Amniotic stem cell (primary cell): ENCODE results near the gene MTCL3.
"Not testable (repeated sequence)": the region's sequence is repeated elsewhere in the genome, so short reads cannot be mapped to it uniquely, and the experiment has no call there.

Experiments
- DNase-seq: peaks from one replicate; lab custom pipeline; 2025; lab: John Stamatoyannopoulos, UW

Gene MTCL3

DNA sequence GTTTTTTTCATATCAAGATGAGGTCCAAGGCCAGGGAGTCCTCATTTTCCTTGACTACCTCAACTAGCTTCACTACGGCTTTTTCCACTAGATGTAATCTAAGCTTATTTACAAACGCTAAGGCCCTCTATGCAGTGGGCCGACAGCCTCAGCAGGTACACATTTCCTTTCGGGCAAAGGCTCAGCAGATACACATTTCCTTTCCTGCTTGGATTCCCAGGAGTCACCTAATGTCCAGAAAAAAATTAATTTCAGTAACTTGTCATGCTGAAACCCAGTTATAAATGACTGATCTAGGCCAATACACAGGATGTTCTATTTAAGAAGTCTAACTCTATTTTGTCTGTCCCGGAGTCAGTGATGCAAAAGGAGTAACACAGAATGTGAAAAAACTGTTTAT is 52.7 kb downstream of the MTCL3 start:
- no peak for DNase-seq

DNA sequence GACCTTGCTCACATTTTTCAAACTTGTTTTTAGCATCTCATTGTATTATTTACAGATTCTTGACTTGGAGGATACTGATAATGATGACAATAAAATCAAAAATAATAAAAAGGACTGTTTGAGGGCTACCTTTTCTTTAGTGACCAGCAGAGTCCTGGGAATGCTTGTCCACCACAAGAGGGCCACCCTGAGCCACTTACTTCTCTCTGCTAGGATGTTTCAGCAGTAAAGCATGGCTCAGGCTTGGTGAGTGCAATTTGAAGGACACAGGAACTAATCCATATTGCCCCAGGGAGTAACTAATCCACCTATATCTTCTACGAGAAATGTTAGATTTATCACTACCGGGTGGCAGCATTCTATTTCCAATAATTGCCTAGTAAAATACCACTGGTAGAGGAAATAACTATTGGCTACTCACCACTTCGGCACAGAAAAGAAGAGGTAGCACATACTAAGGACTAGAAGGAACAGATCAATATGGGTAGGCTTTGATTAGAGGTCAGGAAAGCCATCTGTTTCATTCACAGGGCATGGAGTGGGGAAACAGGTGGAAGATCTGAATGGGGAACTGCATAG is 54.2 kb downstream of the MTCL3 start:
- DNase-seq = peak; percentile 47

DNA sequence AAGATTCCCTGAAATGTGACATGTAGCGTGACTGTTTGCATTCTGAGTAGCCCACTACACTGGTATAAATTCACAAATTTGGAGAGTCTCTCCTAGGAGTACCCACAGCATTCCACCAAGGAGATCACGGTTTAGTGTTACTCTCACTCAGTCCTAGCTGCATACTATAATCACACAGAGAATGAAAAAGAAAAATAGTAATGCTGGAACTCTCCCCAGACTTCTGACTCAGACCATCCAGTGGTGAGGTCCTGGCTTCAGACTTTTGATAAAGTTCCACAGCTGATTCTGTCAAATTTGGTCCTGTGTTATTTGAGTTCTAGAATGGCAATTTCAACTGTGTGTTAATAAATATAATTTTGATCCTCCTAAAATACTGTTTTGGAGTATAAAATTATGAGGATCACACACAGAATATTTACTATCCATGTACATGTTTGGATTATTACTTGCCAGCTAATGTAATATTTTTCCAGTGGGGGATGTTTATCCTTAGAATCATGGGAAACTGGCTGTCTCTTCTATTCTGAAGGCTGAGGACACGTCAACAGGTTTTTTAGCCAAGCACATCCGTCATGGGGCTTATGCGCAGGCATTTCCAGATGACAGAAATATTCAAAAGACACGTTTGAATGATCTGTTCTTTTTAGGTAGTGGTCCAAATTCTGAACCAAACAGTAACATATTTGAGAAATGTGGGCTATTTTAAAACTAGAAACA is 54.8 kb downstream of the MTCL3 start:
- peak; percentile 73 for DNase-seq

DNA sequence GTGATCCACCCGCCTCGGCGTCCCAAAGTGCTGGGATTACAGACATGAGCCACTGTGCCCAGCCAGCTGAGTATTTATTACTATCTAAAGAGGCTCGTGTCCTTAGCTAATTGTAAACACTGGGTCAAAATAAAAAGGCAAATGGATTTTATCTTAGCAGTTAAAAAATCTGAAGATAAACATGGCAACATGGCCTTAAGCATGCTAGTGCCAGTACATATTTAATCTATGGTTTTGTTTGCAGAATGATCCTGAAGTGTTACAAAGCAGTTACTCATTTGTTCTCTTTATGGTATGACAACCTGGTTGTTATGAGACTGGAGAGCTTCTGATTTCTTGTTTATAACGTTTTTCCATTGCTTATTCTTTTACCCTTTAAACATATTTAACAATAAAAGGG is 56.1 kb downstream of the MTCL3 start:
- no peak for DNase-seq

DNA sequence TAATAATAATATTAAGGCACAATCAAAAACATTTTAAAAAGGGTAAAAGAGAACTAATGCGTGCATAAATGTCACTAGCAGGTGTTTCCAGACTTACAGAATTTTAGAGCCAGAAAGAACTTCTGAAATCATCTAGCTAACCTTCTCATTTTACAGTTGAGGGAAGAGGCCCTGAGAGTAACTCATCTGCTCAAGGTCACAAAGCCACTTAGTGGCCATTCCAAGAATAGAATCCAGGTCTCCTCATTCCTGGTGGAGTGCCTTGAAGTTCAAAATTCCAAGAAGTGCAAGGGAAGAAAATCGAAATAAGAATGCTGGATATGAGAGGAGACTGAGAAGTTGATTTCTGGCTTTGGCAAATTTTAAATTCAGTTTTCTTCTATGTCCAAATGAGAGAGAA is 56.8 kb downstream of the MTCL3 start:
- no peak for DNase-seq

DNA sequence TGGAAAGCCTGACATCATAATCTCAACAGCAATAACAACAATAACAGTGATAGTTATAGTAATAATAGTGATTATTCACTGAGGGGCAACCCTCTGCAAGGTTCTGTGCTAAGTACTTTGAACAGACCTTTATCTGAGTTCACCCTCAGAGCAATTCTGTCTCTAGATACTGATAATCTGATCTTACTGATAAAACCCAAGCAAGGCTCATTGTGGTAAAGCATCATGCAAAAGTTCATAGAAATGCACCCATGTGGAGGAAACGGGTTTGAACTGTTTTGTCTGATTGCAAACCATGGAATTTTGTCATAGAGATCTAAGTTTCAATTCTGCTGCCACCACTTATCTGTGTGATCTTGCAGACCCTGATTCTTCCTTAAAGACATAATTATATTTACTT is 58.7 kb downstream of the MTCL3 start:
- no peak for DNase-seq

DNA sequence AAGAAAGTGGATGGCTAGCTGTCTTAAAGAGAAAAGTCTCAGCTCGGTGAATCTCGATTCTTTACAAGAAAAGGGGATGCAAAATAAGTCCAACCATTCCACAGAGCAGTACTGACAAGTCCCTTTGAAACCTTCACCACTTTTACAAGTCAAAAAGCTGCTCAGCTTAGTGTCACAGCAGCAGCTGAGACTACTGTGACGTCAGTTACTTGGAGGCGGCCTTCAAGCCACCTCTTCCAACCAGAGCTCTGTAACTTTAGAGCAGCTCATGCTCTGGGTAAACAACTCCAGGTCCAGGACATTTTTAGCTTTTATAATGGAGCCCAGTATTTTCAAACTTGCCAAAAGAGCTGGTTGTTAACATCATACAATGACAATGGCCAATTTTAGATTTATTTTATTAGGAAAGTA is 59.9 kb downstream of the MTCL3 start, which contains the start of gene KIAA0408:
KIAA0408 (minus strand) TSS at position 159 of the 411 bp plus-strand sequence. CDS start 5,408 bp downstream, outside the sequence.
- no peak for DNase-seq

DNA sequence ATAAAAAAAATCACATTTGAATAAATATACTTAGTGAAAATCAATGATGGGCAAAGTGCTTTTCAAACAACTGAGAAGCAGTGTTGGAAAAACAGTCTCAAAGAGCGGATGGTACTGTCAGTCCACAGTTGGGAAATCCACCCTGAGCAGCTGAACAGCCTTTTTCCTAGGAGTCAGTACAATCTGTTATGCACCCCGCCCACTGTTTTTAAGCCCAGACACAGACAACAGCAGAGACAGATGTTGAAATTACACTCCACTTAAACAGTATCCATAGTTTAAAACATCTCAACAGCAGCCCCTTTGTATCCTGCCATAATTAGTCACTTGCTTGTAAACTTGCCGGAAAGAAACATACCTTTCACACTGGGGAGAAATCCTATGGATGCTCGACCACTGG is 60.3 kb downstream of the MTCL3 start:
- DNase-seq = no peak

DNA sequence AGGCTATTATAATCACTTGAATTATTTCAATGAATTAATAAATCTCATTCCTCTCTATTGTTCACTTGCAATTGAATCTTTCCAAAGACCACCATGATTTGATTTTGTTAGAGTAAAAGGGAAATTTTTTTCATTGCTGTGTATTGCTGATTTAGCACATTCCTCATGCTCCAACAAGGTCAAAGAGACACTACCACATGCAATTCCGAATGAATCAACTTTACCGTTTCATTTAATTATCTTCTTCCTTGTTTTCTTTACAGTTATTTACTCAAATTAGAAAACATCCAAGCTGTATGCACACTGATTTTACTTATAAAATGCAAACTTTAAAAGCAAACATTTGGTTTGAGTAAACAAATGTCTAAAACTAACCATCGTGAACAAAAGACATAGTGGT is 60.9 kb downstream of the MTCL3 start:
- DNase-seq = no peak

DNA sequence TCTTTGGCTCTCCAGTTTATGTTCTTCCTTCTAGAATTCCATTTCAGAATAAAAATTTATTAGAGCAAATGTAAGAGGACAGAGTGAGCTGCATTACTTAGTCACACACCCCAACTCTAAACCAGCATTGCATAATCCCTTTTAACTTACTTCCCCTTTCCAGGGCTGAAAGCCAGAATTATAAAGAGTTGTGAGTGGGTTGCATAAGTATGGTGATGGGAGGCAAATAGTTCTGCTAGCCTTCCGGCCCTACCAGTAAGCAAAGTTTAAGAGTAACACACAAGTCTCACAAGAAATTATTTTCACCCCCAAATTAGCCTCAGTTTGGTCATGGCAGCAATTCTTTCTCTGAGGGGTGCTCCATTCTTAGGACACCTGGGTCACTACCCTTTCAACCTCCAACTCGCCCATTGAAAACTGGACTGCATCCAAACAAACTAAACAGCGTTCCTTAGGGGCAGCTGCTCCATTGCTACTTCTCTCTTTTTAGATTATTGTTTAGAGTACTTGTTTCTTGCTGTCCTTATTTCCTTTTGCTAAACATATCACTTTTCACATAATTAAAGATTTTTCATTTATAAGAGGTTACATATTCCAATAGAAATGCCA is 61.6 kb downstream of the MTCL3 start:
- no peak for DNase-seq

DNA sequence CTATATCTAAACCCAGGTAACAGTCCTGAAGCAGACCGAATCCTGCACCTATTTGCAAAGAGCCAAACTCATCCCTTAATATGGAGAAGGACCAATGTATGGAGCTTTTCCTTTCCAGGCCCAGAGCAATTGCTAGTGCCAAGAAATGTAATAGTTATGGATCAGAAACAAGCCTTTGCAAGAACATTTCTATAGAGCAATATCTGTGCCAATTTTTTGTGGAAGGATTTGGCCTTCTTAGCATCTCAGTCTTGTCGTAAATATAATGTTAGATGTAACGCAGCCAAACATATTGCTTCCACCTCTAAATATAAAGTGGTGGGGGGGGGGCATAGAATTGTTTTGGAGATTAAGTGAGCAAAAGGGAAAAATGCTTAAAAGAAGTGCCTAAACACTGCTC is 62.7 kb downstream of the MTCL3 start:
- DNase-seq = no peak

DNA sequence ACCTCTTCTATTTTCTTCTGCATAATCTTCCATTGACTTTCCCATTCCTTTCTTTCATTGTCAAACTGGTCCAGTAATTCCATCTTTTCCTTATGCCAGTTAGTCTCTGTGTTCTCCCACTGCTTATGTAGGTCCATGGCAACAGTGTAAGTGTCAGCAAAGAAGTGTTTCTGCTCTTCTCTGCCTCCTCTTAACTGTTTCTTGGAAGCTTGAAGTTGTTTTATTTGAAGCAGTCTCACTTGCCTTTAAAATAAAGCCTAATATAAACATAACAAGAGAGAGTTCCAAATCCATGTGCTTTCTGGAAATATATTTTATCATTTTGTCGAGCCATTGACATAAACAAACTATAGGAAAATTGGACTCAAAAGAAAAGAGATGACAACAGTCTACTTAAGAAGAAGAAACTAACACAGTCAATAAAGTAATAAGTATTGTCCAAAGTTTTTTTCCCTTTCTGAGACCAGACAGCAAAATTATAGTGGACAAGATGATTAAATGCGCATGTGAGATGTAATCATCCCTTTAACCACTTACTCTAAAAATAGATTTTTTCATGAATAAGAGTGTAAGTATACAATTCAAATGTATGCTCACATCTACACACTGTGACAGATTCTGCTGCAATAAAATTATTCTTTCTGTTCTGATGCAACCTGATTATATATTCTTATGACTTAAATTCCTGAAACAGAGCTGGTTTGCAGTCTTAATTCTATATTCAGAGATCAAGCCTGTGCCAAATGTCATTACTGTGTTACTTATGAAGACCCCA is 65.1 kb downstream of the MTCL3 start:
- DNase-seq = no peak

DNA sequence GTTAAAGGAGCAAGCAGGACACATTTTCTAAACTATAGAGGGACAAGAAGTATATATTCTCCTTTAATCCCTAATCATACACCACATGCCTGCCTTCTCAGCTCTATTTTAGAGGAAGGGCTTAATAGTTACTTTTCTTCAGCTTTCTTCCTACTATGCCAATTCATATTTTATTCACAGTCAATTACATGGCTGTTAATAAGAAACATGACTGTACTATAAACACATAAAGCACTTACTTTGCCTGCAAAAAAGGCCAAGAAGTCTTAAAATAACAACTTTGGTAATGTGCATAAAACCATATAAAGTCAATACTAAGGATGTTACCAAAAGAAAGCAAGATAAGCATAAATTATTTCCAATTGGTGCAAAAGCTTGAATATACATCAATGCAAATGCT is 66.3 kb downstream of the MTCL3 start:
- DNase-seq = no peak

DNA sequence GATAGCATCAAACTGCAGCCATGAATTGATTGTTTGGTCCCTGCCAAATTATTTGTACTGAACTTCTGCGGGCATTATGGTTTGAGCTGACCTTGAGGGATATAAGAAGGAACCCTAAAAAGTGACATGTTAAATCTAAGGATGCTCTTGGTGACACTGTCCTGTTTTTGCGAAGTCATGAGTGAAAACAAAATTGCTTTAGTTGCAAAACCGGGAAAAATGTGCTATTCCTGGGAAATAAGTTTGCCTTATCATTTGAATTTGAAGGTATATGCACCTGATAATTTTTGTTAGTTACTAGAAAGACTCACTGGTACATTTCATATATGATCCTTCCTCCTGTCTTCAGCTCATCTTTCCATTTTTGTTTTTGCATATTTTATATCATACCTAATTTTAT is 67.7 kb downstream of the MTCL3 start:
- no peak for DNase-seq

DNA sequence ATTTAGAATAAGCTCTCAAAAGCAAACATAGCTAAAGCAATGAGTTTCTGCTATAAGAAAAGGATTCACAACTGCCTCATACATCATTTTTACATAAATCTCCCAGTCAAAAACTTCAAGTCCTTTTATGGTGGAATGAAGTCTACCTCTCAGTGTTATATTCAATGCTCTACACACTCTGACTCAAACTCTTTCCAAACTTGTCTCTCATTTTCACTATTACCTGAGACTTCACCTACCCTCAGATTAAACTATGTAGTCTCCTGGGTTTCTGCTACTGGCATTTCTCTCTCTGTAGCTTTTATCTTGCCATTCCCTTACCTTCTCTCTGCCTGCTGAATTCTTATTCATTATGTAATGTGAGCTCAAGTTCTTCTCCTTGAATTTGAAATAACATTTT is 71.4 kb downstream of the MTCL3 start:
- no peak for DNase-seq

DNA sequence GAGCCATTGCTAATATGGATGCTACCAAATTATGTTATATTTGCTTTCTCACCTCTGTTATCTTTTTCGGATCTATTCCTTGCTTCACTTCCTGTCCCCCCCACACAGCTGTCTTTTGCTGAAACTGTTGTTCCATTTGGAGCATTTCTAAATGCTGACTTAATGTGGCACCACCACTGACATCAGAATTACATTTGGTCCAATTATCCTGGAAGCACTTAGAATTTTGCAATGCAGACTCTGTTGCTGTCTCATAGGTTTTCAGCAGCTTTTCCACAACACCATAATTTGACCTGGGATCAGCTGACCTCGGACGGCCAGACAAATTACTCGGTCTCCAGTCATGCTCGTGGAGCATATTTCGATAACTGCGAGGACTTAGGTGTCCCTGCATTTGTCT is 72.8 kb downstream of the MTCL3 start:
- DNase-seq = no peak

DNA sequence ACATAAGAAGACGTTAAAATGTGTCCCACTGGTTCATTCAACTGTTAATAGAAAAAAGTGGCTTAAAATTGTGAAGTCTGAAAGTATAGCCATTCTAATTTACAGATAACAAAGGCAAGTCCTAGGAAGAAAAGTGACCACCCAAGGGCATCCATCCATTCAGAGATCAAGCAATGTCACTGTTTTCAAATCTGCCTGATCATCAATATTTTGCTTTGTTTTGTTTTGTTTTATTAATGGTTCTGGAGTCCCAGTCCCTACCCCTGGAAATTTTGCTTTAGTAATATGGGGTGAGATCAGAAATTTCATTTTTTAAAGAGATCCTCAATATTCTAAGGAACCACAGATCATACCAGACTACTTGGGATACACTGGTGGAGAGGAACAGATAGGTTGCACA is 77.3 kb downstream of the MTCL3 start:
- DNase-seq = no peak

DNA sequence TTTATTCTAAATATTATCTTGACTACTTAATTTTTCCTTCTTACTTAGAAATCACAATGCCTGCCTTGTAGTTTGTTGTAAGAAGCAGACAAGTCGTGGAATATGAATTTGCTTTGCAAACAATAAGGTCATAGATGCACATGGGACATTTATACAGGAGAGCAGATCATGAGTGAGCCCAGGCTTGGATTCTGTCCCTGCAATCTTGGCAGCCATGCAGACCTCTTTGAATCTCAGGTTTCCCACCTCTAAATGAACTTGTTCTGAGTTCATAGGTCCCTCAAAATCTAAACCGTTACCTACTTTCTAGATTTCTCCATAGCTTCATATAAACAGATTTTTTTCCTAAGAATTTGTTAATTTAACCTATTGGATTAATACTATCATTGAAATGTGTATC is 79.4 kb downstream of the MTCL3 start:
- DNase-seq = no peak

DNA sequence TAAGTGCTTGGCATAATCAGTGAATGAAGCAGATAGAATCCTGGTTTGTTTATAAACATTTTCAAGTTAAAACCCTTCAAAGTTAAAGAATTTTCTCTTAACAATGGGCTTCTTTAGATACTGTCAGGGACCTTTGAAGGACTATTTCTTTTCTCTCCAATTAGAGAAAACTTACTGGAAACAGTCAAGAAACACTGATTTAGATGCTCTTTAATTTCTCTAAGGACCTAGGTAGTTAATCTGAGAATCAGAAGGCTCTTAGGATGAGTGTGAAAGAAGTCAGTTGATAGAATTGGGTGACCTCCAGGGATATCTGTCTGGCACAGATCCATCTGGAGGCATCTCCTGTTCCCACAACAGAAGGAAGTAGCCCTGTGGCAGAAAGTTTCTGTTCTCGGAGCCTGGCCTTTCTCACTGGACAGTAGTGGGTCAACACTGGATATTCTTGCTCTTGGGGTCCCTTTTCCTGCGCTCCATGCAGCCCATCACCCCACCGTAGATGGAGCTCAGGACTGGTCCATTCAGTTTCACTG is 82.5 kb downstream of the MTCL3 start:
- no peak for DNase-seq

DNA sequence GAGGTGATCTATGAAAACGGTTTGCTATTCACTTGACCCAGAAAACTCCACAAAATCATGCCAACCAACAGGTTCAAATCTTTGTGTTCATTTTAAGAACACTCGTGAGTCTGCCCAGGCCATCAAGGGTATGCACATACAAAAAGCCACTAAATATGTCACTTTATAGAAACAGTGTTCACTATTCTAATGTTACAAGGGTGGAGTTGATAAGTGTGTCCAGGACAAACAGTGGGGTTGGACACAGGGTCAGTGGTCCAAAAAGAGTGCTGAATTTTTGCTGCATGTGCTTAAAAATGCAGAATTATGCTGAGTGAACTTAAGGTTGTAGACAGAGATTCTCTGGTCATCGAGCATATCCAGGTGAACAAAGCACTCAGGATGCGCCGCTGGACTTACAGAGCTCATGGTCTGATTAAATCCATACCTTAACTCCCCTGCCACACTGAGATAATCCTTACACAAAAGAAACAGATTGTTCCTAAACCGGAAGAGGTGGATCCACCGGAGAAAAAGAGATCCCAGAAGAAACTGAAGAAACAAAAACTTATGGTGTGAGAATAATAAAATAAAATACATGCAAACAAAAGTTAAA is 83.4 kb downstream of the MTCL3 start:
- DNase-seq = no peak

DNA sequence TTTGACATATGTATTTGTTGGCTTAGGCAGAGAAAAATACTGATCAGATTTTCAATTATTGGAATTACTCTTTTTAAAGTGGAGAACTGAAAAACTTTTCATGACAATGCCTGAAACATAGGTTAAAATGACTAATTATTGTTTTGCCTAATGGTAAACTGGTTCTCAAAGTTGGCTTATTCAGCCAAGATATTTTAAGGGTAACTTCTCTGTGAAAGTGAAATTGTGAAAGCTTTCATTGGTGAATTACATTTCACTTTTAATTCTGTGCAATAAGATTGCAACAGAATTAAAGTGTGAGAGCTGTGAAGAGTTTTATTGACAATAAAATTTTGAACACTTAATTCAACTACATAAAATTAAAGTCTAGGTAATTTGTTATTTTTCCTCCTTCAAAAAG is 84.5 kb downstream of the MTCL3 start:
- DNase-seq = no peak

DNA sequence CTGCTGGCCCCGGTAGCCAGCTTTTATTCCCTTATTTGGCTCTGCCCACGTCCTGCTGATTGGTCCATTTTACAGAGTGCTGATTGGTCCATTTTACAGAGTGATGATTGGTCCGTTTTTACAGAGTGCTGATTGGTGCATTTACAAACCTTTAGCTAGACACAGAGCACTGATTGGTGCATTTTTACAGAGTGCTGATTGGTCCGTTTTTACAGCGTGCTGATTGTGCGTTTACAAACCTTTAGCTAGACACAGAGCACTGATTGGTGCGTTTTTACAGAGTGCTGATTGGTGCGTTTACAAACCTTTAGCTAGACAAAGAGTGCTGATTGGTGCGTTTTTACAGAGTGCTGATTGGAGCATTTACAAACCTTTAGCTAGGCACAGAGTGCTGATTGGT is 90.6 kb downstream of the MTCL3 start:
- not testable (repeated sequence) for DNase-seq
